ENCODE results near the gene DCD. TPM values are rescaled to one million over a fixed set of nuclear protein-coding genes. Genes with fewer than 3 reads are reported as not detected.
A peak's percentile ranks its signal among the peaks of the same experiment; 100 is the strongest.

Gene DCD
- total and polyA plus RNA-seq, 10 of the 15 experiments (the other 5 are each of a cell fraction or from before 2014, with no cell fraction given): not detected

GRCh38 chr12:54622463-54623183, 25.5 kb downstream of the DCD start:
- Histone ChIP-seq H3K27me3 (replicated peaks in 1 of 2; ENCODE audit: control insufficient read depth in 2 of 2, insufficient read depth in 2 of 2, low read length in 1 of 2) (no peaks in the 10 kb centered on the region; a peak in 1 of 4 replicates), H3K9ac (ENCODE audit: control insufficient read depth, insufficient read depth, low read length) (no peak overlapping the region), H3K27ac (ENCODE audit: control insufficient read depth, insufficient read depth) (no peak overlapping the region), H3K9me3 (replicated peaks; ENCODE audit: control insufficient read depth, insufficient read depth, low read length) (no peaks in the 10 kb centered on the region; the same call in 2 of the 3 replicates), H2AFZ (ENCODE audit: control insufficient read depth, low read depth, low read length) (no peak overlapping the region), H3K4me2 (ENCODE audit: control insufficient read depth, insufficient read depth) (no peak overlapping the region), H3K4me3 (no peak overlapping the region), H3K4me1 (ENCODE audit: control insufficient read depth, insufficient read depth, low read length) (no peaks in the 10 kb centered on the region), H3K79me2 (ENCODE audit: control insufficient read depth, insufficient read depth, low read length) (no peaks in the 10 kb centered on the region), H4K20me1 (ENCODE audit: control insufficient read depth, insufficient read depth) (no peaks in the 10 kb centered on the region), H3K36me3 (ENCODE audit: control insufficient read depth in 2 of 2, insufficient read depth in 2 of 2, low read length in 1 of 2) (no peaks in the 10 kb centered on the region)
- in situ Hi-C loops (cut with MboI) (no loop called here), intact Hi-C loops (cut with micrococcal nuclease; ENCODE audit: unreplicated experiment) (no loop called here)
- no TSS peak for BruUV-seq (replicated peaks)
- no peak for FAIRE-seq
- DNase-seq (ENCODE audit: low read depth, low spot score): no peak
- SMC1A ChIA-PET (ENCODE audit: uncharacterized antibody, unreplicated experiment): no interaction called here
- CTCF ChIA-PET: interaction anchor here (0.6 to 1.3 kb wide), 5 partner anchors 12 to 66 kb away, joined by 3 to 4 read pairs (median 3); partner anchors contain the start of gene LACRT
- TF ChIP-seq POU2F2 (IDR thresholded peaks at IDR 0.05; ENCODE audit: borderline replicate concordance, low read depth, low read length): no peak
- TF ChIP-seq, protein P1, sequence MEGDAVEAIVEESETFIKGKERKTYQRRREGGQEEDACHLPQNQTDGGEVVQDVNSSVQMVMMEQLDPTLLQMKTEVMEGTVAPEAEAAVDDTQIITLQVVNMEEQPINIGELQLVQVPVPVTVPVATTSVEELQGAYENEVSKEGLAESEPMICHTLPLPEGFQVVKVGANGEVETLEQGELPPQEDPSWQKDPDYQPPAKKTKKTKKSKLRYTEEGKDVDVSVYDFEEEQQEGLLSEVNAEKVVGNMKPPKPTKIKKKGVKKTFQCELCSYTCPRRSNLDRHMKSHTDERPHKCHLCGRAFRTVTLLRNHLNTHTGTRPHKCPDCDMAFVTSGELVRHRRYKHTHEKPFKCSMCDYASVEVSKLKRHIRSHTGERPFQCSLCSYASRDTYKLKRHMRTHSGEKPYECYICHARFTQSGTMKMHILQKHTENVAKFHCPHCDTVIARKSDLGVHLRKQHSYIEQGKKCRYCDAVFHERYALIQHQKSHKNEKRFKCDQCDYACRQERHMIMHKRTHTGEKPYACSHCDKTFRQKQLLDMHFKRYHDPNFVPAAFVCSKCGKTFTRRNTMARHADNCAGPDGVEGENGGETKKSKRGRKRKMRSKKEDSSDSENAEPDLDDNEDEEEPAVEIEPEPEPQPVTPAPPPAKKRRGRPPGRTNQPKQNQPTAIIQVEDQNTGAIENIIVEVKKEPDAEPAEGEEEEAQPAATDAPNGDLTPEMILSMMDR (IDR thresholded peaks at IDR 0.05 in 2 of 3, conservative IDR thresholded peaks at IDR 0.05 in 1 of 3; ENCODE audit: control insufficient read depth in 2 of 3, extremely low read depth in 1 of 3, insufficient read depth in 1 of 3, low read depth in 3 of 3, low read length in 3 of 3): peak in 1 of 3 experiments; percentile 5; a peak in 1 of 6 replicates
- POLR2A ChIA-PET: no interaction called here
- RAD21 ChIA-PET (ENCODE audit: unreplicated experiment): no interaction called here
- peak; percentile 66; the same call in 2 of the 3 replicates for ATAC-seq

DNA sequence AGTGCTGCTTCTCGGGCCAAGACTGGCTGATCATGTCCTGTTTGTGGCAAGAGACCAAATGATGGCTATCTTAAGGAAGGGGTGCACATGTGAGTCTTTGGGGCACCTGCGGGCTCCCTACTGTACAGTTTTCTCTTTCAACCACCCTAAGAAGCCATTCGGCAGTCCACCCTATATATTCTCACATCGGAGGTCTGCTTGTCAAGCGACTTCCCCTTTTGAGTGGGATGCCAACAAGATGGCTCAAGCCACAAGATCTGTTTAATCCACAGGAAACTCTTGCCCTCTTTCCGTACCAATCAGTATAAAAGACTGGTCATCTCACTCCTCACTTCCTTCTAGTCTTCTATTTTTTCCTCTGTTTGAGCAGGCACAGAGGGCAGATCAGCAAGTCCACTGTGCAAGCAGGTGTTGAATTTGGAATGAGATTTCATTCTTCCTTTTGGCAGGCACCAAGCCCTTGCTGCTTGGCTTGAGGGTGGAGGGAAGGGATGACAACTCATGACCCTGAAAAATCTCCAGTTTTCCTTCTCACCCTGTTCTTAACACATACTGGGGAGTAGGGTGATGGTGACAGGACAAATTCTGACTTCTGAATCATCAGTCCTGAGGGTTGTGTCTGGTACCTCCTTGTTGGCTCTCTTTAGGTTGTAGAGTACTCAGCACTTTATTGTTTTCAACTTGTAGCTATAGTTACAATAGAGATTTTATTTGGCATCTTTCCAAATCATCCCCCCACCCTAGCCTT, 31.1 kb downstream of the DCD start:
- Histone ChIP-seq H3K36me3 (ENCODE audit: control insufficient read depth in 2 of 2, insufficient read depth in 2 of 2, low read length in 1 of 2) (no peaks in the 10 kb centered on the region), H4K20me1 (ENCODE audit: control insufficient read depth, insufficient read depth) (no peaks in the 10 kb centered on the region), H3K27ac (ENCODE audit: control insufficient read depth, insufficient read depth) (no peak overlapping the region), H3K4me2 (ENCODE audit: control insufficient read depth, insufficient read depth) (no peak overlapping the region), H3K79me2 (ENCODE audit: control insufficient read depth, insufficient read depth, low read length) (no peaks in the 10 kb centered on the region), H3K4me1 (ENCODE audit: control insufficient read depth, insufficient read depth, low read length) (no peaks in the 10 kb centered on the region), H3K4me3 (no peak overlapping the region), H3K9ac (ENCODE audit: control insufficient read depth, insufficient read depth, low read length) (no peak overlapping the region), H3K9me3 (replicated peaks; ENCODE audit: control insufficient read depth, insufficient read depth, low read length) (no peaks in the 10 kb centered on the region), H3K27me3 (replicated peaks in 1 of 2; ENCODE audit: control insufficient read depth in 2 of 2, insufficient read depth in 2 of 2, low read length in 1 of 2) (peaks cover 0 to 8% of the 10 kb centered on the region in 2 experiments; a peak in 1 of 4 replicates), H2AFZ (ENCODE audit: control insufficient read depth, low read depth, low read length) (no peak overlapping the region)
- DNase-seq (ENCODE audit: low read depth, low spot score) (no peak), ATAC-seq (peak; percentile 23; the same call in 2 of the 3 replicates), FAIRE-seq (no peak)
- SMC1A ChIA-PET (ENCODE audit: uncharacterized antibody, unreplicated experiment): no interaction called here
- POLR2A ChIA-PET: no interaction called here
- TF ChIP-seq PBX3 (IDR thresholded peaks at IDR 0.05; ENCODE audit: insufficient replicate concordance, low read depth, low read length) (no peak), SPI1 (IDR thresholded peaks at IDR 0.05; ENCODE audit: borderline replicate concordance, insufficient read depth, low read depth, low read length) (peak; percentile 38; the same call in 1 of the 2 replicates)
- in situ Hi-C loops (cut with MboI): no loop called here
- BruUV-seq (replicated peaks): no TSS peak
- CTCF ChIA-PET: no interaction called here
- RAD21 ChIA-PET (ENCODE audit: unreplicated experiment): no interaction called here
- intact Hi-C loops (cut with micrococcal nuclease; ENCODE audit: unreplicated experiment): no loop called here
- 11% methylated on average over 6 of the region's 6 CpGs for WGBS (ENCODE audit: insufficient coverage, insufficient replicate concordance, low lambda C conversion rate, missing lambda C conversion rate)
